SK-N-SH treated with all-trans-retinoic acid at 6 μM for 48 hours (cell line): ENCODE measurements around the gene TACR1.

ENCODE experiments used
- ATAC-seq: fragments of 200-7000 bp; cut with Tn5 transposase; 3 replicates; pipeline ENCODE4 v1.9.1; 2020; ENCODE audit warnings: mild to moderate bottlenecking, moderate library complexity
- ARNTL ChIP-seq: fragments of 450-650 bp; formaldehyde crosslinking; IDR thresholded peaks from 2 replicates; pipeline ENCODE4 v1.5.0; 2020; ENCODE audit warnings: low read depth, mild to moderate bottlenecking, moderate library complexity, borderline replicate concordance
- BACH2 ChIP-seq: fragments of 250-450 bp; sonication (Bioruptor Pico); IDR thresholded peaks from 2 replicates; pipeline ENCODE4 v1.9.0; 2021; ENCODE audit warnings: mild to moderate bottlenecking, borderline replicate concordance
- CSDC2 ChIP-seq: fragments of 250-450 bp; sonication (Bioruptor Pico); IDR thresholded peaks from 2 replicates; pipeline ENCODE4 v1.5.0; 2020; ENCODE audit warnings: mild to moderate bottlenecking, moderate library complexity
- CSRNP3 ChIP-seq: fragments of 250-450 bp; sonication (Bioruptor Pico); IDR thresholded peaks from 2 replicates; pipeline ENCODE4 v1.5.1; 2021; ENCODE audit warnings: mild to moderate bottlenecking, moderate library complexity
- ESRRG ChIP-seq: fragments of 250-450 bp; sonication (Bioruptor Pico); IDR thresholded peaks from 2 replicates; pipeline ENCODE4 v1.6.1; 2021; ENCODE audit warnings: mild to moderate bottlenecking
- GLIS3 ChIP-seq: fragments of 250-450 bp; sonication (Bioruptor Pico); IDR thresholded peaks from 2 replicates; pipeline ENCODE4 v1.5.0; 2020; ENCODE audit warnings: mild to moderate bottlenecking, moderate library complexity
- ISL1 ChIP-seq: fragments of 250-450 bp; sonication (Bioruptor Pico); IDR thresholded peaks from 2 replicates; pipeline ENCODE4 v2.1.2; 2022; ENCODE audit warnings: mild to moderate bottlenecking, moderate library complexity
- OSR1 ChIP-seq: fragments of 250-450 bp; sonication (Bioruptor Pico); IDR thresholded peaks from 2 replicates; pipeline ENCODE4 v1.8.0; 2022; ENCODE audit warnings: moderate library complexity, mild to moderate bottlenecking, inconsistent platforms
- POU6F1 ChIP-seq: fragments of 250-450 bp; sonication (Bioruptor Pico); IDR thresholded peaks from 2 replicates; pipeline ENCODE4 v1.8.0; 2021; ENCODE audit warnings: low read depth, mild to moderate bottlenecking, moderate library complexity, borderline replicate concordance
- PPARA ChIP-seq: fragments of 250-450 bp; sonication (Bioruptor Pico); IDR thresholded peaks from 2 replicates; pipeline ENCODE4 v1.5.0; 2020; ENCODE audit warnings: mild to moderate bottlenecking, borderline replicate concordance
- RARB ChIP-seq: fragments of 250-450 bp; sonication (Bioruptor Pico); IDR thresholded peaks from 2 replicates; pipeline ENCODE4 v1.8.0; 2021; ENCODE audit warnings: mild to moderate bottlenecking, moderate library complexity
- SNAI2 ChIP-seq: fragments of 250-450 bp; sonication (Bioruptor Pico); IDR thresholded peaks from 2 replicates; pipeline ENCODE4 v1.5.0; 2020; ENCODE audit warnings: mild to moderate bottlenecking, moderate library complexity
- TCF4 ChIP-seq: fragments of 250-450 bp; sonication (Bioruptor Pico); IDR thresholded peaks from 2 replicates; pipeline ENCODE4 v1.8.0; 2021; ENCODE audit warnings: mild to moderate bottlenecking, moderate library complexity, borderline replicate concordance
- TOX ChIP-seq: fragments of 250-450 bp; sonication (Bioruptor Pico); IDR thresholded peaks from 2 replicates; pipeline ENCODE4 v1.8.0; 2021; ENCODE audit warnings: mild to moderate bottlenecking, moderate library complexity, borderline replicate concordance
- ZC3H10 ChIP-seq: fragments of 250-450 bp; sonication (Bioruptor Pico); IDR thresholded peaks from 2 replicates; pipeline ENCODE4 v1.5.1; 2021; ENCODE audit warnings: mild to moderate bottlenecking, moderate library complexity
- ZFP3 ChIP-seq: fragments of 250-450 bp; sonication (Bioruptor Pico); IDR thresholded peaks from 2 replicates; pipeline ENCODE4 v1.5.0; 2020; ENCODE audit warnings: mild to moderate bottlenecking, moderate library complexity
- ZFP30 ChIP-seq: fragments of 450-650 bp; formaldehyde crosslinking; IDR thresholded peaks from 2 replicates; pipeline ENCODE4 v1.5.0; 2022; ENCODE audit warnings: mild to moderate bottlenecking, moderate library complexity
- ZNF565 ChIP-seq: fragments of 450-650 bp; formaldehyde crosslinking; conservative IDR thresholded peaks from 2 replicates; pipeline ENCODE4 v1.5.0; 2020; ENCODE audit warnings: low read depth, mild to moderate bottlenecking, moderate library complexity
- ZNF70 ChIP-seq: fragments of 450-650 bp; formaldehyde crosslinking; IDR thresholded peaks from 2 replicates; pipeline ENCODE4 v1.5.0; 2020; ENCODE audit warnings: mild to moderate bottlenecking, moderate library complexity
- ZNF8 ChIP-seq: fragments of 450-650 bp; formaldehyde crosslinking; IDR thresholded peaks from 2 replicates; pipeline ENCODE4 v1.5.0; 2020; ENCODE audit warnings: mild to moderate bottlenecking, moderate library complexity
- TF ChIP-seq, protein P1 (sequence below): fragments of 250-450 bp; sonication (Bioruptor Pico); IDR thresholded peaks from 2 replicates; pipeline ENCODE4 v1.8.0; 2020; ENCODE audit warnings: mild to moderate bottlenecking, moderate library complexity, borderline replicate concordance
- TF ChIP-seq, protein P2 (sequence below): fragments of 250-450 bp; sonication (Bioruptor Pico); IDR thresholded peaks from 2 replicates; pipeline ENCODE4 v1.5.0; 2020; ENCODE audit warnings: mild to moderate bottlenecking, moderate library complexity

Gene TACR1

GRCh38 chr2:75044291-75044690 lies 155.0 kb downstream of the TACR1 start:
- TF ChIP-seq CSDC2 (CRISPR knock-in tag) (no peak), ZFP3 (CRISPR knock-in tag) (no peak), SNAI2 (CRISPR knock-in tag) (no peak), GLIS3 (CRISPR knock-in tag) (no peak), ZNF70 (no peak), ISL1 (no peak), ZNF565 (CRISPR knock-in tag) (no peak), ZC3H10 (CRISPR knock-in tag) (no peak), OSR1 (CRISPR knock-in tag) (no peak), TCF4 (CRISPR knock-in tag) (no peak), ESRRG (CRISPR knock-in tag) (no peak), PPARA (no peak), ZNF8 (CRISPR knock-in tag) (no peak), CSRNP3 (CRISPR knock-in tag) (no peak), TOX (CRISPR knock-in tag) (no peak), ZFP30 (CRISPR knock-in tag) (no peak), RARB (no peak), BACH2 (no peak), POU6F1 (CRISPR knock-in tag) (no peak)
- TF ChIP-seq, protein P1, sequence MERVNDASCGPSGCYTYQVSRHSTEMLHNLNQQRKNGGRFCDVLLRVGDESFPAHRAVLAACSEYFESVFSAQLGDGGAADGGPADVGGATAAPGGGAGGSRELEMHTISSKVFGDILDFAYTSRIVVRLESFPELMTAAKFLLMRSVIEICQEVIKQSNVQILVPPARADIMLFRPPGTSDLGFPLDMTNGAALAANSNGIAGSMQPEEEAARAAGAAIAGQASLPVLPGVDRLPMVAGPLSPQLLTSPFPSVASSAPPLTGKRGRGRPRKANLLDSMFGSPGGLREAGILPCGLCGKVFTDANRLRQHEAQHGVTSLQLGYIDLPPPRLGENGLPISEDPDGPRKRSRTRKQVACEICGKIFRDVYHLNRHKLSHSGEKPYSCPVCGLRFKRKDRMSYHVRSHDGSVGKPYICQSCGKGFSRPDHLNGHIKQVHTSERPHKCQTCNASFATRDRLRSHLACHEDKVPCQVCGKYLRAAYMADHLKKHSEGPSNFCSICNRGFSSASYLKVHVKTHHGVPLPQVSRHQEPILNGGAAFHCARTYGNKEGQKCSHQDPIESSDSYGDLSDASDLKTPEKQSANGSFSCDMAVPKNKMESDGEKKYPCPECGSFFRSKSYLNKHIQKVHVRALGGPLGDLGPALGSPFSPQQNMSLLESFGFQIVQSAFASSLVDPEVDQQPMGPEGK (CRISPR knock-in tag) = no peak
- no peak for ATAC-seq

- TF ChIP-seq, protein P2, sequence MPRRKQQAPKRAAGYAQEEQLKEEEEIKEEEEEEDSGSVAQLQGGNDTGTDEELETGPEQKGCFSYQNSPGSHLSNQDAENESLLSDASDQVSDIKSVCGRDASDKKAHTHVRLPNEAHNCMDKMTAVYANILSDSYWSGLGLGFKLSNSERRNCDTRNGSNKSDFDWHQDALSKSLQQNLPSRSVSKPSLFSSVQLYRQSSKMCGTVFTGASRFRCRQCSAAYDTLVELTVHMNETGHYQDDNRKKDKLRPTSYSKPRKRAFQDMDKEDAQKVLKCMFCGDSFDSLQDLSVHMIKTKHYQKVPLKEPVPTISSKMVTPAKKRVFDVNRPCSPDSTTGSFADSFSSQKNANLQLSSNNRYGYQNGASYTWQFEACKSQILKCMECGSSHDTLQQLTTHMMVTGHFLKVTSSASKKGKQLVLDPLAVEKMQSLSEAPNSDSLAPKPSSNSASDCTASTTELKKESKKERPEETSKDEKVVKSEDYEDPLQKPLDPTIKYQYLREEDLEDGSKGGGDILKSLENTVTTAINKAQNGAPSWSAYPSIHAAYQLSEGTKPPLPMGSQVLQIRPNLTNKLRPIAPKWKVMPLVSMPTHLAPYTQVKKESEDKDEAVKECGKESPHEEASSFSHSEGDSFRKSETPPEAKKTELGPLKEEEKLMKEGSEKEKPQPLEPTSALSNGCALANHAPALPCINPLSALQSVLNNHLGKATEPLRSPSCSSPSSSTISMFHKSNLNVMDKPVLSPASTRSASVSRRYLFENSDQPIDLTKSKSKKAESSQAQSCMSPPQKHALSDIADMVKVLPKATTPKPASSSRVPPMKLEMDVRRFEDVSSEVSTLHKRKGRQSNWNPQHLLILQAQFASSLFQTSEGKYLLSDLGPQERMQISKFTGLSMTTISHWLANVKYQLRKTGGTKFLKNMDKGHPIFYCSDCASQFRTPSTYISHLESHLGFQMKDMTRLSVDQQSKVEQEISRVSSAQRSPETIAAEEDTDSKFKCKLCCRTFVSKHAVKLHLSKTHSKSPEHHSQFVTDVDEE (CRISPR knock-in tag) = no peak
- no peak for TF ChIP-seq GLIS3 (CRISPR knock-in tag)
- no peak for TF ChIP-seq ESRRG (CRISPR knock-in tag)
- no peak for TF ChIP-seq ISL1
- TF ChIP-seq ARNTL (CRISPR knock-in tag) = no peak
- TF ChIP-seq ZNF565 (CRISPR knock-in tag) = no peak
- no peak for TF ChIP-seq ZC3H10 (CRISPR knock-in tag)
- TF ChIP-seq, all 23 proteins: peak for 0
- no peak for ATAC-seq
Measured at GRCh38 chr2:75042823-75043222, 156.5 kb downstream of the TACR1 start.

GRCh38 chr2:75041731-75042600 lies 157.4 kb downstream of the TACR1 start:
- no peak for ATAC-seq
- no peak for TF ChIP-seq POU6F1 (CRISPR knock-in tag)
- TF ChIP-seq CSRNP3 (CRISPR knock-in tag) = no peak
- TF ChIP-seq OSR1 (CRISPR knock-in tag) = no peak
- no peak for TF ChIP-seq TOX (CRISPR knock-in tag)
- no peak for TF ChIP-seq ESRRG (CRISPR knock-in tag)
- TF ChIP-seq SNAI2 (CRISPR knock-in tag) = no peak
- no peak for TF ChIP-seq PPARA
- no peak for TF ChIP-seq RARB
- TF ChIP-seq ARNTL (CRISPR knock-in tag) = no peak
- TF ChIP-seq ZNF8 (CRISPR knock-in tag) = no peak
- no peak for TF ChIP-seq ZFP3 (CRISPR knock-in tag)
- TF ChIP-seq ZFP30 (CRISPR knock-in tag) = no peak
- TF ChIP-seq TCF4 (CRISPR knock-in tag) = no peak
- TF ChIP-seq, all 23 proteins: peak for 0
